GM21786 (cell line): Measurements from ENCODE around the gene ZNF780B.

Experiments
- ATAC-seq: cut with Tn5 transposase; IDR thresholded peaks from one replicate; pipeline ENCODE4 v1.9.1; 2021; ENCODE audit not compliant: unreplicated experiment

The ZNF780B gene

GRCh38 chr19:40055832-40056504, at the start of gene ZNF780B:
TSS of gene ZNF780B (minus strand) at chr19:40056231. CDS start at chr19:40050332, 5,899 bp downstream.
- peak; percentile 81 for ATAC-seq

DNA sequence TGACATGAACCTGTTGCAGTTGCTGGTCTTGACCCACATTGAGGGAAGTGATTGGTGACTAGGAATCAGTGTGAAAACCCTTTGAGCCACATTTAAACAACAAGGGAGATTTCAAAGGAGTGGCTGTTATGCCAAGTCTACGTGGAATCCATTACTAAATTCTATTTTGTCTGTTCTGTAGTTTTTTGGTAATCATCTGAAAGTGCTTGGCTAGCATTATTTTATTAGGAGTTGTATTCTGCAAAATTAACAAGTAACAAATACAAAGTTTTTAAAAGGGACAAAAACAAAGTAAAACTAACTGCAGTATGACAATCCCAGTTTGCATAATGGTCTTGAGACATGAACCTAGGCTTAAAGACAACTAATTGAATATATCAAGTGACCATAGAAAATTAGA, 48.7 kb upstream of the ZNF780B start:
- no peak for ATAC-seq

- ATAC-seq = no peak
These were observed 47.6 kb upstream of the ZNF780B start for GRCh38 chr19:40103600-40103999.

GRCh38 chr19:40101813-40102212, 45.8 kb upstream of the ZNF780B start:
- ATAC-seq = no peak

DNA sequence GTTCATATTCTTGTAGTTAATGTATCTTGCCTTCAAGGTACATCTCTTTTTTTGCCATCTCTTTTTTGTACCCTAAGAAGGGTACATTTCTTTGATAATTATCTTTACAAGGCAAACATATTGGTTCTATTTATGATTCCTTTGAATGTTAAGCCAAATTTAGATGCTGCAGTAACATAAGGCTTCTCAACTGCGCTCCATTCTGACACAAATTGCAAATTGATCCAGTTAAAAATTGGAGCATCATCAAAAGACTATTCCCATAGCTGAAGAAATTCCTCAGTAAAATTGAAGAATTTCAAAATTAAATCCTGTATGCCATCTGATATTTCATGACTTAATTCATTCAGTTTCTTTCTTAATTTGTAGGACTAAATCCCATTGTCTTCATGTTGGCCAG, 37.4 kb upstream of the ZNF780B start:
- ATAC-seq = no peak

DNA sequence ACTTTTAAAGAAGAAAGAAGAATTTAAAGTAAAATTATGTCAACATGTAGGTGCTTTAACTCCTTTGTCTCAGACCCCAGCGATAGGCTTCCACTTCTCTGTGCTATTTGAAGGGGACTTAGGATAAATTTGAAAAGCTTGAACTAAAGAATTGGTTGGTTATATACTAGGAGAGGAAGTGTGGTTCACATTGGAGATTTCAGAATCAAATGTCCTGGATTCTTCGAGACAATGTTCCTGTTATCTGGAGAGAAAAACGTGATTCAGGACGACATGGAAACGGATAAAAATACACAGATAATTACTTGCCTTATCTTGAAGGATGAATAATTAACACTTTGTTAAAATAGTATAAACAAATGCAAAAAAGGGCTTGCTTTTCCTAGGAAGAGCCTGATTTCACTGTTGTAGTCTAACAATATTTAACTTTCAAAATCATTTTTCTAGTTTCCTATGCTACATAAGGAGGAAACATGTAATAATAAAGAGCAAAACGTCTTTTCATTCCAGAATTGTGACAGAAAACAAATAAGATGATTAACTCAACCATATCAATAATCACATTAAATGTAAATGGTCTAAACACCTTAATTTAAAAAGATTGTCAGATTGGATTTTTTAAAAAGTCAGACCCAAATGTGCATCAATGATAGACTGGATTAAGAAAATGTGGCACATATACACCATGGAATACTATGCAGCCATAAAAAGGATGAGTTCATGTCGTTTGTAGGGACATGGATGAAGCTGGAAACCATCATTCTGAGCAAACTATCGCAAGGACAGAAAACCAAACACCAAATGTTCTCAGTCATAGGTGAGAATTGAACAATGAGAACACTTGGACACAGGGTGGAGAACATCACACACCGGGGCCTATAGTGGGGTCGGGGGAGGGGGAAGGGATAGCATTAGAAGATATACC, 35.4 kb upstream of the ZNF780B start:
- no peak for ATAC-seq

DNA sequence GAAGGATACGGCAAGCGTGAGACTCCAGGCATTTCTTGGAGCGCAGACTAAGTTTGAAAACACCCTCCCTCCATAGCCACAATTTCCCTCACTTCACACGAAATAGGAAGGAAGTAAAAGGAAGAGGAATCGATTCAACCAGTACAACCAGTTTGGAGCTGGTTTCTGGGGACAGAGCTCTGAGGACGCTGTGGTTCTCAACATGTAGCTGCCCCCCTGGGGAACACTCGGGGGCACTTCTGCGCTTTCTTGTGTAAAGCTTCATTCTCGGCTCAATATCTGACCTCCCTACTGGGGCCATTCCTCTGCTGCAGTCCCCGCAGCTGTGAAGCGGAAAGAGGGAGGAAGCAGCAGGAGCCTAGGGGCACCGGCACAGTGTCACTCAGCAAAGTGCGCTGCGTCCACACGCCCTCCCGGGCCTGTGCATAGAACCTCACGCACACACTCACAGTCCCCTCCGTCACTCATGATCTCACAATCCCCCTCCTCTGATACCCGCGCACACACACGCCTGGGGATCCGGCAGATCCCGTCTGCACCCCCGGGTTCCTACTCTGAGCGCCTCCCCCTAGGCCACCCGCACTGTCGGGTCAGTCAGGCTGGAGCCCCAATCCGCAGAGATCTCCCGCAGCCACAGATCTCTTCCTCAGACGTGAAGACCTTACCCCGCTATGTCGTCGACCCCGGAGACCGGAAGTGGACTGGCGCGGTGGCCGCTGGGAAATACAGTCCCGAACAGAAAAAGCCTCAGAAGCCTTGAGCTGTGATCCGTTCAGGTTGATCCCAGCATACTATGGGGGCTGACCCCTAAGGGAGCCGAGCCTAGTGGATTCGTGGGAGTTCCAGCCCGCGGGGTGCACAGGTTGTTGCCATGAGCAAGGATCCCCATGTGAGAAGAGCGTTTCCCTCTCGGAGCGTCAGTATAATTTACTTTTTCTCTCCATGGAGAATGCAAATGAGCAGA, 34.5 kb upstream of the ZNF780B start, which contains the start of gene ZNF780A:
TSS of gene ZNF780A (minus strand) at position 703 of the 964 bp plus-strand sequence. CDS start 6,190 bp downstream, outside the sequence.
- ATAC-seq = peak; percentile 68

DNA sequence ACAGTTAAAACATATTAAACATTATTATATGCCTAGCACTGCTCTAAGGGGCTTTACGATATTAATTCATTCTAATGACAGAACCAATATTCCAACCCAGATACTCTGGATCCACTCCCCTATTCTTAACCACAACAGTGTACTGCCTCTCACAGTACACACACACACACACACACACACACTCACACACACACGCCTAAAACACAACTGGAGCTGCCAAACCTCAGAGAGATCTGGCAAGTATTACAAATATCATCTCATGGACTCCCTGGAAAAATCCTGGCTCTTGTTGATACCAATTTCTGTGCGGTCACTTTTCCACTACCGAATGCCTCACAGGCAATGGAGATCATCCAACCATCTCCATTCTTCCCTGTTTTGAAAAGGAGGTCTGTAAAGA, 33.4 kb upstream of the ZNF780B start:
- no peak for ATAC-seq

DNA sequence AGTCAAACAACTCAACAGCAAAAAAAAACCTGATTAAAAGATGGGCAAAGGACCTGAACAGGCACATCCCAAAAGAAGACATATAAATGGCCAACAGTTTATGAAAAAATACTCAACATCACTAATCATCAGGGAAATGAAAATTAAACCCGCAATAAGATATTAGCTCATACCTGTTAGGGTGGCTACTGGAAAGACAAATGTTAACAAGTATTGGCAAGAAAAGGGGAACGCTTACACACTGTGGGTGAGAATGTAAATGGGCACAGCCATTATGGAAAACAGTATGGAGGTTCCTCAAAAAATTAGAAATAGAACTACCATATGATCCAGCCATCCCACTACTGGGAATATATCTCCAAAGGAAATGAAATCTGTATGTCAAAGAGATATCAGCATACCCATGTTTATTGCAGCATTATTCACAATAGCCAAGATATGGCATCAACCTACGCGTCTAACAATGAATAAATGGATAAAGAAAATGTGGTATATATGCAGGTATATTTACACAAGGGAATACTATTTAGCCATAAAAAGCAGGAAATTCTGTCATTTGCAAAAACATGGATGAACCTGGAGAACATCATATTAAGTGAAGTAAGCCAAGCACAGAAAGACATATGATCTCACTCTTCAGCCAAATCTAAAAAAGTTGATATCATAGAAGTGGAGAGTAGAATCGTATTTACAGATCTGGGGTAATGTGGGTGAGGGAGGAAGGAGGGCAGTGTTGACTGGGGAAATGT, 32.4 kb upstream of the ZNF780B start:
- ATAC-seq = no peak

- ATAC-seq = no peak
These were observed 28.9 kb upstream of the ZNF780B start for GRCh38 chr19:40084948-40085347.

DNA sequence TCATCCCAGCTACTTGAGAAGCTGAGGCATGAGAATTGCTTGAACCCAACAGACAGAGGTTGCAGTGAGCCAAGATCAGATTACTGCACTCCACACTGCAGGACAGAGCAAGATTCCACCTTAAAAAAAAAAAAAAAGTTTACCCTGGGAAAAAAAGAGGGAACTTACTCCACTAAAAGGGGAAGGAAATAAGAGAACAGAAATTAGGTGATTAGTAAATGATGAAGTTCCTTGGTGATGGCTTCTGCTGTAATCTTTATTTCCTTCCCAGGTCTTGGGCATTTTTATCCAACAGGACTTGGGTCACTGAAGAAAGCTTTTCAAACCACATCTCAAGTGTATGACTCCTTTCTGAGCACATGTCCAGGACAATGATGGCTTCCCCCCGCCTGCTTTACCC, 25.4 kb upstream of the ZNF780B start:
- ATAC-seq = no peak

GRCh38 chr19:40080289-40080688, 24.3 kb upstream of the ZNF780B start:
- ATAC-seq = no peak

GRCh38 chr19:40078377-40078776, 22.3 kb upstream of the ZNF780B start:
- ATAC-seq = no peak

- no peak for ATAC-seq
These were observed 14.0 kb upstream of the ZNF780B start for GRCh38 chr19:40070058-40070457.

DNA sequence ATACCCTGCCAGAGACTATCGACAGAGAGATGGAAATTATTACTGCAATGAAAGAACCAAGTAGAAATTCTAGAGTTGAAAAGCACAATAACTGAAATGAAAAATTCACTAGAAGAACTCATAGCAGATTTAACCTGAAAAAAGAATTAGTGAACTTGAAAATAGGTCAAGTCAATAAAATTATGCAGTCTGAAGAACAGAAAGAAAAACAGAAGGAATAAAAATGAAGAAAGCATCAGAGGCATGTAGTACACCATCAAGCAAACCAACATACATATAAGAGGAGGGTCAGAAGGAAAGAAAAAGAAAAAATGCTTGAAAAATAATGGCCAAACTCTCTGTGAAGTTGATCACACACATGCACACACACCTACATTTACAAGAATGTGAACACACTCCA, 3.6 kb upstream of the ZNF780B start:
- ATAC-seq = no peak

GRCh38 chr19:40057166-40057565, 1.1 kb upstream of the ZNF780B start:
- ATAC-seq = no peak

- ATAC-seq = no peak
These were observed 474 bp upstream of the ZNF780B start for GRCh38 chr19:40056505-40056904.

- no peak for ATAC-seq
These were observed 982 bp downstream of the ZNF780B start for GRCh38 chr19:40055049-40055448.

- no peak for ATAC-seq
These were observed 1.4 kb downstream of the ZNF780B start for GRCh38 chr19:40054632-40055031.

GRCh38 chr19:40053491-40053890, 2.5 kb downstream of the ZNF780B start:
- no peak for ATAC-seq
